ENCODE measurements around the gene CENPW. TPM values are rescaled to one million over a fixed set of nuclear protein-coding genes. Genes with fewer than 3 reads are reported as not detected.
A peak's percentile ranks its signal among the peaks of the same experiment; 100 is the strongest.

The CENPW gene
- polyA plus RNA-seq (2013, experiment 1 of 2), result 54.8 TPM
- 62.4 TPM for polyA plus RNA-seq (2013, experiment 2 of 2)

DNA sequence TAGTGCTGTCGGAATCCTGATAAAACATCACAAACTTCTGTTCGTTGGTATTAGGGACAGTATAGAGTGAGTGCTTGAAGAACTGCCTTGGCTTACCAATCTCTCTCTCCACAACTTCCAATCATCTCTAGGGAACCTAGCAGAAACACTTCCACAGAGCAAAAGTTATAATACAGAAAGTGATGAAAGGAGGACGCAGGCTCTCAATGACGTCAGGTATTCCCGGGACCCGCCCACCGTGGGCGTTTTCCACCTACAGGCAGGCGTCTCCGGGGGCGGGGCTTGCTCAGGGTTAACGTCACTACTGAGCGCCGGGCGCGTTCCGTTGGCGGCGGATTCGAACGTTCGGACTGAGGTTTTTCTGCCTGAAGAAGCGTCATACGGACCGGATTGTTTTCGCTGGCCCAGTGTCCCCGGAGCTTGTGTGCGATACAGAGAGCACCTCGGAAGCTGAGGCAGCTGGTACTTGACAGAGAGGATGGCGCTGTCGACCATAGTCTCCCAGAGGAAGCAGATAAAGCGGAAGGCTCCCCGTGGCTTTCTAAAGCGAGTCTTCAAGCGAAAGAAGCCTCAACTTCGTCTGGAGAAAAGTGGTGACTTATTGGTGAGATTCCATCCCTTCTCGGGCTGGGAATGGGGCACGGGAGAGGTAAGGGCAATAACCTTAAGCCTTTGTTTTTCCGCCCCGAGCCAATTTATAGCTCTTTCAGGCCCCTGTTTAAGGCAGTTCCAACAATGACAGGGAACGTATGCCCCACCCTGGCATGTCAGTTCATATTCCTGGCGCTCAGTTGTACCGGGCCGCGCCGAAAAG, at the start of gene CENPW:
TSS of gene CENPW (plus strand) at position 320 of the 814 bp plus-strand sequence. CDS start at position 479, 159 bp downstream.
- H3K4me3 ChIP-seq (ENCODE audit: low read length), result peak within 1 kb of the TSS; percentile 89
- WGBS, result 3% methylated on average over 45 of the region's 46 CpGs
- no peaks in the 10 kb centered on the region for H3K36me3 ChIP-seq (ENCODE audit: insufficient read depth, low read length)
- no peaks in the 10 kb centered on the region for H3K27me3 ChIP-seq (ENCODE audit: insufficient read depth, low read length)
- H3K27ac ChIP-seq (ENCODE audit: low read depth, low read length), result peak within 1 kb of the TSS; percentile 94
- peak within 1 kb of the TSS; percentile 80 for H3K9ac ChIP-seq (ENCODE audit: low read depth, low read length)
- H3K9me3 ChIP-seq (ENCODE audit: insufficient read depth, low read depth, low read length), result no peaks in the 10 kb centered on the region
- peaks cover 19% of the 10 kb centered on the region for H3K4me1 ChIP-seq (ENCODE audit: insufficient read depth, low read length)

GRCh38 chr6:126293891-126294524, 45.9 kb upstream of the CENPW start:
- no peaks in the 10 kb centered on the region for H3K9me3 ChIP-seq (ENCODE audit: insufficient read depth, low read depth, low read length)
- H3K36me3 ChIP-seq (ENCODE audit: insufficient read depth, low read length), result no peaks in the 10 kb centered on the region
- no peaks in the 10 kb centered on the region for H3K4me1 ChIP-seq (ENCODE audit: insufficient read depth, low read length)
- no peak overlapping the region for H3K4me3 ChIP-seq (ENCODE audit: low read length)
- H3K27me3 ChIP-seq (ENCODE audit: insufficient read depth, low read length), result no peaks in the 10 kb centered on the region
- H3K9ac ChIP-seq (ENCODE audit: low read depth, low read length), result no peak overlapping the region
- H3K27ac ChIP-seq (ENCODE audit: low read depth, low read length), result no peak overlapping the region

GRCh38 chr6:126300126-126300525, 39.8 kb upstream of the CENPW start:
- no peaks in the 10 kb centered on the region for H3K36me3 ChIP-seq (ENCODE audit: insufficient read depth, low read length)
- no peak overlapping the region for H3K27ac ChIP-seq (ENCODE audit: low read depth, low read length)
- WGBS, result 79% methylated on average over 3 of the region's 3 CpGs
- no peak overlapping the region for H3K9ac ChIP-seq (ENCODE audit: low read depth, low read length)
- no peaks in the 10 kb centered on the region for H3K27me3 ChIP-seq (ENCODE audit: insufficient read depth, low read length)
- H3K4me3 ChIP-seq (ENCODE audit: low read length), result no peak overlapping the region
- no peaks in the 10 kb centered on the region for H3K9me3 ChIP-seq (ENCODE audit: insufficient read depth, low read depth, low read length)
- no peaks in the 10 kb centered on the region for H3K4me1 ChIP-seq (ENCODE audit: insufficient read depth, low read length)

DNA sequence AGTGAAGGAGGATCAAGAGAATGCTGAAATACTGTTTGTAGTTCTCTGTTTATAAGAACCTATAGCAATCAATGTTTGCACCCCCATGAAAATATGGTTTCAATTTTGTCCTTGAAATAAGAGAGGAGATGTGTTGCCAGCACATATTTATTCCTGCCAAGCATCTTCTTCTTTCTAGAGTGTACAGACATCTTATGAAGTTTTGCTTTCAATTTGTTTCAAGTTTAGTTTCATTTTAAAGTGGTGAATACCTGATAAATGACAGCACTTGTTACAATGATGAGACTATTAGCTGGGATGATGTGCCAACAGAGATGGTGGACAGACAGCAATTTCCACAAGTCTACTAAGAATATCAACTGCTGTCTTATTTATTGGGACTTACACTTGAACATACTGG, 39.2 kb upstream of the CENPW start:
- H3K36me3 ChIP-seq (ENCODE audit: insufficient read depth, low read length), result no peaks in the 10 kb centered on the region
- H3K4me1 ChIP-seq (ENCODE audit: insufficient read depth, low read length), result no peaks in the 10 kb centered on the region
- H3K27me3 ChIP-seq (ENCODE audit: insufficient read depth, low read length), result no peaks in the 10 kb centered on the region
- no peaks in the 10 kb centered on the region for H3K9me3 ChIP-seq (ENCODE audit: insufficient read depth, low read depth, low read length)
- no peak overlapping the region for H3K9ac ChIP-seq (ENCODE audit: low read depth, low read length)
- no peak overlapping the region for H3K4me3 ChIP-seq (ENCODE audit: low read length)
- no peak overlapping the region for H3K27ac ChIP-seq (ENCODE audit: low read depth, low read length)

GRCh38 chr6:126302191-126302590, 37.7 kb upstream of the CENPW start:
- no peaks in the 10 kb centered on the region for H3K36me3 ChIP-seq (ENCODE audit: insufficient read depth, low read length)
- no peaks in the 10 kb centered on the region for H3K4me1 ChIP-seq (ENCODE audit: insufficient read depth, low read length)
- no peak overlapping the region for H3K9ac ChIP-seq (ENCODE audit: low read depth, low read length)
- no peaks in the 10 kb centered on the region for H3K9me3 ChIP-seq (ENCODE audit: insufficient read depth, low read depth, low read length)
- H3K27ac ChIP-seq (ENCODE audit: low read depth, low read length), result no peak overlapping the region
- no peaks in the 10 kb centered on the region for H3K27me3 ChIP-seq (ENCODE audit: insufficient read depth, low read length)
- H3K4me3 ChIP-seq (ENCODE audit: low read length), result no peak overlapping the region

GRCh38 chr6:126307849-126308248, 32.1 kb upstream of the CENPW start:
- H3K27ac ChIP-seq (ENCODE audit: low read depth, low read length), result no peak overlapping the region
- H3K9ac ChIP-seq (ENCODE audit: low read depth, low read length), result no peak overlapping the region
- no peaks in the 10 kb centered on the region for H3K36me3 ChIP-seq (ENCODE audit: insufficient read depth, low read length)
- no peaks in the 10 kb centered on the region for H3K27me3 ChIP-seq (ENCODE audit: insufficient read depth, low read length)
- H3K9me3 ChIP-seq (ENCODE audit: insufficient read depth, low read depth, low read length), result no peaks in the 10 kb centered on the region
- WGBS, result 100% methylated on average over 2 of the region's 2 CpGs
- no peak overlapping the region for H3K4me3 ChIP-seq (ENCODE audit: low read length)
- no peaks in the 10 kb centered on the region for H3K4me1 ChIP-seq (ENCODE audit: insufficient read depth, low read length)

GRCh38 chr6:126308362-126308761, 31.6 kb upstream of the CENPW start:
- no peaks in the 10 kb centered on the region for H3K9me3 ChIP-seq (ENCODE audit: insufficient read depth, low read depth, low read length)
- WGBS, result 93% methylated on average over 2 of the region's 3 CpGs
- H3K9ac ChIP-seq (ENCODE audit: low read depth, low read length), result no peak overlapping the region
- H3K36me3 ChIP-seq (ENCODE audit: insufficient read depth, low read length), result no peaks in the 10 kb centered on the region
- no peaks in the 10 kb centered on the region for H3K4me1 ChIP-seq (ENCODE audit: insufficient read depth, low read length)
- H3K4me3 ChIP-seq (ENCODE audit: low read length), result no peak overlapping the region
- H3K27me3 ChIP-seq (ENCODE audit: insufficient read depth, low read length), result no peaks in the 10 kb centered on the region
- no peak overlapping the region for H3K27ac ChIP-seq (ENCODE audit: low read depth, low read length)

GRCh38 chr6:126312013-126312665, 27.8 kb upstream of the CENPW start:
- Histone ChIP-seq H3K27ac (ENCODE audit: low read depth, low read length) (no peak overlapping the region), H3K4me1 (ENCODE audit: insufficient read depth, low read length) (no peaks in the 10 kb centered on the region), H3K4me3 (ENCODE audit: low read length) (no peak overlapping the region), H3K27me3 (ENCODE audit: insufficient read depth, low read length) (no peaks in the 10 kb centered on the region), H3K9me3 (ENCODE audit: insufficient read depth, low read depth, low read length) (no peaks in the 10 kb centered on the region), H3K36me3 (ENCODE audit: insufficient read depth, low read length) (no peaks in the 10 kb centered on the region), H3K9ac (ENCODE audit: low read depth, low read length) (no peak overlapping the region)
- no CpG with 5 or more reads among the region's 1 CpG for whole genome bisulfite sequencing

DNA sequence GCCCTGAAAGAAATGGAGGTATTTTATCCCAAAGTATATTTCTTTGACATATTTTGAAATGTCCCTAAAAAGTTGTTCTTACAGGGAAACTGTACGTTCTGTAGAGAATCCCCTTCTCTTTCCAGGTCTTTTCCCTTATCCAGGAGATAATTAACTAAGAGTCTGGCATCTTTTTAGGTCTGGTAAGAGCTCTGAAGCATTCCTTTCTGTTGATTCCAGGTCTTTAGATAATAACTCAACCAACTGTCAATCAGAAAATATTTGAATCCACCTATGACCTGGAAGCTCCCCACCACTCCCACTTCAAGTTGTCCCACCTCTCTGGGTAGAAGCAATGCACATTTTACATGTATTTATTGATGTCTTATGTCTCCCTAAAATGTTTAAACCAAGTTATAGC, 26.0 kb upstream of the CENPW start:
- Histone ChIP-seq H3K4me1 (ENCODE audit: insufficient read depth, low read length) (no peaks in the 10 kb centered on the region), H3K4me3 (ENCODE audit: low read length) (no peak overlapping the region), H3K27ac (ENCODE audit: low read depth, low read length) (no peak overlapping the region), H3K9ac (ENCODE audit: low read depth, low read length) (no peak overlapping the region), H3K36me3 (ENCODE audit: insufficient read depth, low read length) (no peaks in the 10 kb centered on the region), H3K27me3 (ENCODE audit: insufficient read depth, low read length) (no peaks in the 10 kb centered on the region), H3K9me3 (ENCODE audit: insufficient read depth, low read depth, low read length) (no peaks in the 10 kb centered on the region)
- 100% methylated on average over 1 of the region's 1 CpG for WGBS

DNA sequence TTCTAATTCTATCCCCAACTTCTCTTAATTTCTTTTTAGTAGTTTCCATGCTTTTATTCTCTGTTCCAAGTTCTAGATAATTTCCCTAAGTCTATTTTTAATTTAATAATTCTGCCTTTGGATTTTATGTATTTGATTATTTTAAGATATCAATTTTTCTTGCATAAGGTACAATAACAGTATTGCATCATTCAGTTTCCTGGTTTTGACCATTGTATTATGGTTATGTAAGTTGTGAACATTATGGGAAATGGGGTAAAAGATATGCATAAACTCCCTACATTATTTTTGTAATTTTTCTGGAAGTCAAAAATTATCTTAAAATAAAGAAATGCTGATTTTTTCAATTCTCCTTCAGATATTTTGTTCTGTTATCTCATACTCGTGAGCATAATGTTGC, 21.1 kb upstream of the CENPW start:
- Histone ChIP-seq H3K4me1 (ENCODE audit: insufficient read depth, low read length) (no peaks in the 10 kb centered on the region), H3K27me3 (ENCODE audit: insufficient read depth, low read length) (no peaks in the 10 kb centered on the region), H3K27ac (ENCODE audit: low read depth, low read length) (no peak overlapping the region), H3K4me3 (ENCODE audit: low read length) (no peak overlapping the region), H3K9ac (ENCODE audit: low read depth, low read length) (no peak overlapping the region), H3K36me3 (ENCODE audit: insufficient read depth, low read length) (no peaks in the 10 kb centered on the region), H3K9me3 (ENCODE audit: insufficient read depth, low read depth, low read length) (no peaks in the 10 kb centered on the region)
- WGBS, result 100% methylated on average over 1 of the region's 1 CpG

DNA sequence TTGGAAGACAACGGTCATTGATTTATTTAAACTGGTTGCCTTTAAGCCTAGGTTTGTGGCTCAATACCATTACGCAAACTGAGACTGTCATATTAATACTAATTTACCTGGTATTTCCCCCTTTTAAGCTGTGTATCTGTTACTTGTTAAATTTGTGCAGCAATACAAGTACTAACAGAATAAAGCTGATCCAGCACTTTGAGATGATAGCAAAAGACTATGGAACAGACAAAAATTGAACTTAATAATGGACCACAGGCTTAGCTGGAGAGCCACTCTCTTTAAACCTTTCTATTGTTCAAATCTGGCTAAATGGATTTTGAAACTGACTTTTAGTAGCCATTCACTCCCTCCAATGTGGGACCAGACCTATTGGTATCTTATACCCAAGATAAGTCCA, 6.2 kb upstream of the CENPW start:
- H3K27ac ChIP-seq (ENCODE audit: low read depth, low read length), result no peak overlapping the region
- no peak overlapping the region for H3K4me3 ChIP-seq (ENCODE audit: low read length)
- no peaks in the 10 kb centered on the region for H3K27me3 ChIP-seq (ENCODE audit: insufficient read depth, low read length)
- H3K9ac ChIP-seq (ENCODE audit: low read depth, low read length), result no peak overlapping the region
- no peaks in the 10 kb centered on the region for H3K36me3 ChIP-seq (ENCODE audit: insufficient read depth, low read length)
- H3K9me3 ChIP-seq (ENCODE audit: insufficient read depth, low read depth, low read length), result no peaks in the 10 kb centered on the region
- H3K4me1 ChIP-seq (ENCODE audit: insufficient read depth, low read length), result no peaks in the 10 kb centered on the region
- WGBS, result 94% methylated on average over 2 of the region's 2 CpGs
